Muscle layer of colon (tissue), 2 donors: ENCODE measurements around the gene ZFP36L1.

Experiments
- H3K27ac ChIP-seq: one replicate; pipeline ENCODE4 v1.7.0; 2013; ENCODE audit warnings: low read depth, mild to moderate bottlenecking, low read length, moderate library complexity
- H3K27me3 ChIP-seq, 2 donors: one replicate each; pipeline ENCODE4 v1.7.0; 2013; ENCODE audit warnings: low read length in 2 of 2, mild to moderate bottlenecking in 2 of 2; ENCODE audit not compliant: insufficient read depth in 2 of 2, control insufficient read depth in 1 of 2
- H3K36me3 ChIP-seq: one replicate; pipeline ENCODE4 v1.7.0; 2013; ENCODE audit warnings: mild to moderate bottlenecking, low read length; ENCODE audit not compliant: insufficient read depth
- H3K4me1 ChIP-seq: one replicate; pipeline ENCODE4 v1.7.0; 2013; ENCODE audit warnings: mild to moderate bottlenecking, low read length; ENCODE audit not compliant: insufficient read depth
- H3K4me3 ChIP-seq, 2 donors: one replicate each; pipeline ENCODE4 v1.7.0; 2013; ENCODE audit warnings: low read length in 2 of 2, low read depth in 1 of 2, mild to moderate bottlenecking in 1 of 2, moderate library complexity in 1 of 2
- H3K9ac ChIP-seq: one replicate; pipeline ENCODE4 v1.7.0; 2013; ENCODE audit warnings: low read length
- H3K9me3 ChIP-seq: one replicate; pipeline ENCODE4 v1.7.0; 2013; ENCODE audit warnings: mild to moderate bottlenecking, low read length
- donor health status: abdominal sarcoma.
- donor health status: Adenocarcinoma of cecum.

ZFP36L1 gene

DNA sequence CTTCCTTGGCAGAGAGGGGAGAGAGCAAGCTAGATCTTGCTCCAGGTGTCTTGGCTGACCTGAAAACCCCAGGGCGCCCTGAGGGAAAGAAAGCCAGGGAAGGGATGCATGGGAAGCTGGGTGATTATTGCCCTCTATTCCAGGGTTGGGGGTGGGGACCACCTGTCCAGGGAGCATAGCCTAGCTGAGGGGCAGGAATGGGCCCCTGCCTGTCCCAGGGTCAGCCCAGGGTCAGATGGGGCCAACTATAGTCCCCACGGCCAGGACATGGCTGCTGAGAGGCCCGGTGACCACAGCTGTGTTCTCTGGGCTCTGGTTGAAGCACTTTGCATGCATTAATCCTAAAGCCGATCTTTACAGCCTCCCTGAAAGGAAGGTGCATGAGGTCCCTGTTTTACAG is 30.1 kb upstream of the ZFP36L1 start:
- Histone ChIP-seq H3K9me3 (no peaks in the 10 kb centered on the region), H3K27ac (no peak overlapping the region), H3K4me3 (no peak overlapping the region), H3K27me3 (no peaks in the 10 kb centered on the region), H3K4me1 (peaks cover 35% of the 10 kb centered on the region), H3K36me3 (no peaks in the 10 kb centered on the region), H3K9ac (no peak overlapping the region)

GRCh38 chr14:68822132-68822651 is 29.3 kb upstream of the ZFP36L1 start:
- H3K9ac ChIP-seq, result no peak overlapping the region
- H3K27ac ChIP-seq, result no peak overlapping the region
- H3K9me3 ChIP-seq, result no peaks in the 10 kb centered on the region
- no peaks in the 10 kb centered on the region for H3K36me3 ChIP-seq
- H3K27me3 ChIP-seq, result no peaks in the 10 kb centered on the region
- H3K4me3 ChIP-seq, result no peak overlapping the region
- peaks cover 43% of the 10 kb centered on the region for H3K4me1 ChIP-seq

GRCh38 chr14:68820999-68821683 is 28.3 kb upstream of the ZFP36L1 start:
- H3K4me1 ChIP-seq, result peaks cover 48% of the 10 kb centered on the region
- no peaks in the 10 kb centered on the region for H3K36me3 ChIP-seq
- H3K27ac ChIP-seq, result no peak overlapping the region
- no peaks in the 10 kb centered on the region for H3K27me3 ChIP-seq
- no peak overlapping the region for H3K4me3 ChIP-seq
- H3K9me3 ChIP-seq, result no peaks in the 10 kb centered on the region
- H3K9ac ChIP-seq, result no peak overlapping the region

- Histone ChIP-seq H3K27me3 (no peaks in the 10 kb centered on the region), H3K4me3 (no peak overlapping the region), H3K27ac (no peak overlapping the region), H3K36me3 (no peaks in the 10 kb centered on the region), H3K9ac (no peak overlapping the region), H3K9me3 (no peaks in the 10 kb centered on the region), H3K4me1 (peaks cover 54% of the 10 kb centered on the region)
These were observed 27.7 kb upstream of the ZFP36L1 start for GRCh38 chr14:68820536-68820935.

GRCh38 chr14:68820119-68820518 is 27.3 kb upstream of the ZFP36L1 start:
- peak overlapping the region; percentile 65 for H3K27ac ChIP-seq
- no peaks in the 10 kb centered on the region for H3K9me3 ChIP-seq
- H3K9ac ChIP-seq, result no peak overlapping the region
- no peaks in the 10 kb centered on the region for H3K27me3 ChIP-seq
- H3K4me1 ChIP-seq, result peaks cover 58% of the 10 kb centered on the region
- H3K4me3 ChIP-seq, result no peak overlapping the region
- no peaks in the 10 kb centered on the region for H3K36me3 ChIP-seq

GRCh38 chr14:68819260-68819691 is 26.4 kb upstream of the ZFP36L1 start:
- Histone ChIP-seq H3K4me1 (peaks cover 58% of the 10 kb centered on the region), H3K9me3 (no peaks in the 10 kb centered on the region), H3K27ac (peak overlapping the region; percentile 65), H3K27me3 (no peaks in the 10 kb centered on the region), H3K4me3 (no peak overlapping the region), H3K9ac (no peak overlapping the region), H3K36me3 (no peaks in the 10 kb centered on the region)

- Histone ChIP-seq H3K4me3 (peak overlapping the region; percentile 29 to 51), H3K36me3 (no peaks in the 10 kb centered on the region), H3K27me3 (no peaks in the 10 kb centered on the region), H3K9ac (peak overlapping the region; percentile 65), H3K27ac (peak overlapping the region; percentile 100), H3K9me3 (no peaks in the 10 kb centered on the region), H3K4me1 (peaks cover 72% of the 10 kb centered on the region)
These were observed 24.8 kb upstream of the ZFP36L1 start for GRCh38 chr14:68817506-68818212.

DNA sequence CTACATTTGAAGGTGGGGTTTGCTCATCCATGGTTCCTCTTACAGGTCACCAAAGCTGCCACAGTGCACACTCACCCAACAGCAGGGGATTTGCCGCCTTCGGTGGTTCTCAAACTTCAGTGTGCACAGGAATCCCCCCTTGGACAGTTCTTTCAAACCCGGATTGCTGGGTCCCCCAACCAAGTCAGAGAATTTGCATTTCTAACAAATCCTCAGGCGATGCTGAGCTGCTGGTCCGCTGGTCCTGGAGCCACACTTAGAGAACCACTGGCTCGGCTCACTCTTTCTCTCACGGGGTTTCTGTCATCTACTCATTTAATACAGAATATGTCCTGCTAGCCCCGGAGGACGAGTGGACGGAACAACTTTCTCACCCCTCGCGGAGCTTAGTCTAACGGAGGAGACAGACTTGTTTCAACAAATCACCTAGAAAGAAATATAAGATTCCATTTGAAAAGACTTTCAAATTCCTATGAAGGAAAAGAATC is 24.1 kb upstream of the ZFP36L1 start:
- Histone ChIP-seq H3K36me3 (no peaks in the 10 kb centered on the region), H3K27me3 (no peaks in the 10 kb centered on the region), H3K9ac (peak overlapping the region; percentile 65), H3K4me1 (peaks cover 72% of the 10 kb centered on the region), H3K4me3 (peak overlapping the region; percentile 29 to 51), H3K27ac (peak overlapping the region; percentile 100), H3K9me3 (no peaks in the 10 kb centered on the region)

GRCh38 chr14:68816183-68816942 is 23.5 kb upstream of the ZFP36L1 start:
- Histone ChIP-seq H3K27me3 (no peaks in the 10 kb centered on the region), H3K9ac (peak overlapping the region; percentile 65), H3K4me3 (peak overlapping the region; percentile 29 to 51), H3K4me1 (peaks cover 72% of the 10 kb centered on the region), H3K9me3 (no peaks in the 10 kb centered on the region), H3K36me3 (no peaks in the 10 kb centered on the region), H3K27ac (peak overlapping the region; percentile 100)

- H3K36me3 ChIP-seq, result no peaks in the 10 kb centered on the region
- no peaks in the 10 kb centered on the region for H3K27me3 ChIP-seq
- H3K9me3 ChIP-seq, result no peaks in the 10 kb centered on the region
- peaks cover 77% of the 10 kb centered on the region for H3K4me1 ChIP-seq
- peak overlapping the region; percentile 39 for H3K9ac ChIP-seq
- peak overlapping the region in 1 of 2 donors; percentile 49 for H3K4me3 ChIP-seq
- peak overlapping the region; percentile 100 for H3K27ac ChIP-seq
These were observed 22.7 kb upstream of the ZFP36L1 start for GRCh38 chr14:68815298-68816182.
